OCI-LY7 (cell line): ENCODE results near the gene TAL1. TPM values are rescaled to one million over a fixed set of nuclear protein-coding genes. Genes with fewer than 3 reads are reported as not detected.

Experiments used
- BruUV-seq: library from RNA; stranded (reverse); fragments of 400-500 nt; replicated peaks from 2 replicates; lab custom pipeline; 2021; lab: Mats Ljungman, UMichigan
- CTCF ChIA-PET: fragments of 300-600 bp; sonication (Branson Sonifier 250); formaldehyde crosslinking; loops from one replicate; lab custom pipeline; 2022; ENCODE audit warnings: antibody characterized with exemption; ENCODE audit not compliant: unreplicated experiment; lab: Charles Lee
- POLR2A ChIA-PET: fragments of 300-600 bp; sonication (Branson Sonifier 250); formaldehyde crosslinking; loops from one replicate; lab custom pipeline; 2022; ENCODE audit warnings: antibody characterized with exemption; lab: Charles Lee
- DNase-seq: peaks from one replicate; pipeline ENCODE4 v3.0.0-alpha.2; 2015; ENCODE audit warnings: low spot score
- H2AFZ ChIP-seq: fragments of 200-600 bp; sonication (generic), shearing (Covaris generic); 2 replicates; pipeline ENCODE4 v1.6.1; 2014; ENCODE audit warnings: mild to moderate bottlenecking, antibody characterized with exemption, low read length, moderate library complexity
- H3K27ac ChIP-seq: fragments of 200-600 bp; sonication (generic); 2 replicates; pipeline ENCODE4 v1.5.1; 2014; ENCODE audit warnings: mixed run types, low read depth, mild to moderate bottlenecking, moderate library complexity, low read length, inconsistent platforms; ENCODE audit not compliant: poor library complexity, severe bottlenecking
- H3K36me3 ChIP-seq: fragments of 200-600 bp; sonication (generic); 2 replicates; pipeline ENCODE4 v1.6.1; 2014; ENCODE audit warnings: mild to moderate bottlenecking, antibody characterized with exemption, low read length, moderate library complexity, mixed read lengths; ENCODE audit not compliant: insufficient read depth
- H3K4me1 ChIP-seq: fragments of 200-600 bp; sonication (generic); 2 replicates; pipeline ENCODE4 v1.5.1; 2014; ENCODE audit warnings: mild to moderate bottlenecking, low read length; ENCODE audit not compliant: insufficient read depth, poor library complexity, severe bottlenecking
- H3K4me2 ChIP-seq: fragments of 200-600 bp; sonication (generic); 2 replicates; pipeline ENCODE4 v1.6.1; 2014; ENCODE audit warnings: mild to moderate bottlenecking, low read length
- H3K4me3 ChIP-seq: fragments of 200-600 bp; sonication (generic); 2 replicates; pipeline ENCODE4 v1.5.1; 2014; ENCODE audit warnings: mild to moderate bottlenecking, low read depth, low read length; ENCODE audit not compliant: poor library complexity, severe bottlenecking
- H3K79me2 ChIP-seq: fragments of 200-600 bp; sonication (generic); 2 replicates; pipeline ENCODE4 v1.6.1; 2016; ENCODE audit warnings: low read depth, mild to moderate bottlenecking, low read length, moderate library complexity, mixed read lengths; ENCODE audit not compliant: insufficient read depth
- H3K9me2 ChIP-seq: fragments of 200-600 bp; sonication (generic); 2 replicates; pipeline ENCODE4 v1.6.1; 2016; ENCODE audit warnings: mild to moderate bottlenecking, low read length, mixed read lengths; ENCODE audit not compliant: insufficient read depth
- H3K9me3 ChIP-seq: fragments of 200-600 bp; sonication (generic); 2 replicates; pipeline ENCODE4 v1.6.1; 2014; ENCODE audit warnings: mild to moderate bottlenecking, mixed run types, low read length, mixed read lengths
- H4K20me1 ChIP-seq: fragments of 200-600 bp; sonication (generic); 2 replicates; pipeline ENCODE4 v1.6.1; 2014; ENCODE audit warnings: mild to moderate bottlenecking, antibody characterized with exemption, low read length, moderate library complexity, mixed read lengths; ENCODE audit not compliant: insufficient read depth
- EZH2phosphoT487 ChIP-seq: fragments of 200-600 bp; sonication (generic); IDR thresholded peaks from 2 replicates; pipeline ENCODE4 v1.6.1; 2018; ENCODE audit warnings: low read depth, borderline replicate concordance, mild to moderate bottlenecking, mixed run types, antibody characterized with exemption, low read length, moderate library complexity, mixed read lengths
- intact Hi-C: fragments of 100-400 bp; cut with micrococcal nuclease; formaldehyde crosslinking; loops from one replicate; pipeline ENCODE4 v1.10.0; 2022; ENCODE audit not compliant: unreplicated experiment
- total RNA-seq, 2 experiments: library from RNA; depleted of rRNA in 1 of 2; stranded (reverse); fragments of >200 nt in 1 of 2; shearing (Covaris generic) in 1 of 2; gene quantifications; 2 replicates each; pipeline ENCODE4 v1.2.3, GENCODE V29; 2014 to 2022
- TF ChIP-seq, protein P1 (sequence below): fragments of 200-600 bp; sonication (generic); conservative IDR thresholded peaks from 2 replicates; pipeline ENCODE4 v1.5.1; 2014; ENCODE audit warnings: mild to moderate bottlenecking, antibody characterized with exemption, low read length, moderate library complexity, mixed read lengths

Gene TAL1
- total RNA-seq, 2 experiments from 2014 or later = not detected

DNA sequence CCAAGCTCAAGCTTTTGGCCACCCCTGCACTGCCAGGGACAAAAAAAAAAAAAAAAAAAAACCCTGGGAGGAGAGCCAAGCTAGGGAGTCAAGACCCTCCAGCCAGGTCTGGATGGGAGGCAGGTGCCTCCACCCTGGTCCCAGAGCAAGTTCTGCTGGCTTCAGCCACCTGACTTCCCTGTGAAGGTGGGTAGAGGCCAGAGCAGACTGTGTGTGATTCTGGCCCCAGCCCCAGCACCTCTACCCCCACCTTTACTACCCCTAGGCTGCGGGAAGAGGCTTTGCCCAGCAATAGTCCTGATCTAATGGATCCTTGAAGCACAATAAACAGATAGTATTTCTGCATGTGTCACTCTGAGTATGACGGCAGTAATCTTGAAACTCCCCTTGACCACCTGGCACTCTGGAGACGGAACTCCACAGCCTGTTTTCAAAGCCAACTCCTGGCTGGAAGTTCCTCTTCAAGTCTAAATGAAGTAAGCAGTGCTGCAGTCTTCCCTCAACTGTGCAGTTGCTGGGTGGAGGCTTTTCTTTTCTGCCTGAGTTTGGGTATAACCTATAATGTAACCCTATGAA is 51.9 kb downstream of the TAL1 start:
- H3K4me3 ChIP-seq = no peak overlapping the region
- no peak overlapping the region for H3K27ac ChIP-seq
- no peak overlapping the region for H2AFZ ChIP-seq
- no peaks in the 10 kb centered on the region for H3K4me1 ChIP-seq
- no peaks in the 10 kb centered on the region for H3K36me3 ChIP-seq
- TF ChIP-seq EZH2phosphoT487 = no peak
- TF ChIP-seq, protein P1, sequence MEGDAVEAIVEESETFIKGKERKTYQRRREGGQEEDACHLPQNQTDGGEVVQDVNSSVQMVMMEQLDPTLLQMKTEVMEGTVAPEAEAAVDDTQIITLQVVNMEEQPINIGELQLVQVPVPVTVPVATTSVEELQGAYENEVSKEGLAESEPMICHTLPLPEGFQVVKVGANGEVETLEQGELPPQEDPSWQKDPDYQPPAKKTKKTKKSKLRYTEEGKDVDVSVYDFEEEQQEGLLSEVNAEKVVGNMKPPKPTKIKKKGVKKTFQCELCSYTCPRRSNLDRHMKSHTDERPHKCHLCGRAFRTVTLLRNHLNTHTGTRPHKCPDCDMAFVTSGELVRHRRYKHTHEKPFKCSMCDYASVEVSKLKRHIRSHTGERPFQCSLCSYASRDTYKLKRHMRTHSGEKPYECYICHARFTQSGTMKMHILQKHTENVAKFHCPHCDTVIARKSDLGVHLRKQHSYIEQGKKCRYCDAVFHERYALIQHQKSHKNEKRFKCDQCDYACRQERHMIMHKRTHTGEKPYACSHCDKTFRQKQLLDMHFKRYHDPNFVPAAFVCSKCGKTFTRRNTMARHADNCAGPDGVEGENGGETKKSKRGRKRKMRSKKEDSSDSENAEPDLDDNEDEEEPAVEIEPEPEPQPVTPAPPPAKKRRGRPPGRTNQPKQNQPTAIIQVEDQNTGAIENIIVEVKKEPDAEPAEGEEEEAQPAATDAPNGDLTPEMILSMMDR = no peak
- no peak for DNase-seq
- no TSS peak for BruUV-seq
- H3K9me2 ChIP-seq = no peaks in the 10 kb centered on the region
- H3K4me2 ChIP-seq = no peak overlapping the region
- no peaks in the 10 kb centered on the region for H4K20me1 ChIP-seq
- CTCF ChIA-PET = interaction anchor here (1.0 kb wide), 1 partner anchor 546 kb away, joined by 5 read pairs; no protein-coding TSS in a partner anchor
- H3K9me3 ChIP-seq = no peaks in the 10 kb centered on the region
- POLR2A ChIA-PET = no interaction called here
- intact Hi-C loops = loop anchor here (5.0 kb wide), 1 partner anchor 257 kb away; the partner anchor contains the start of gene FOXD2
- H3K79me2 ChIP-seq = no peaks in the 10 kb centered on the region

DNA sequence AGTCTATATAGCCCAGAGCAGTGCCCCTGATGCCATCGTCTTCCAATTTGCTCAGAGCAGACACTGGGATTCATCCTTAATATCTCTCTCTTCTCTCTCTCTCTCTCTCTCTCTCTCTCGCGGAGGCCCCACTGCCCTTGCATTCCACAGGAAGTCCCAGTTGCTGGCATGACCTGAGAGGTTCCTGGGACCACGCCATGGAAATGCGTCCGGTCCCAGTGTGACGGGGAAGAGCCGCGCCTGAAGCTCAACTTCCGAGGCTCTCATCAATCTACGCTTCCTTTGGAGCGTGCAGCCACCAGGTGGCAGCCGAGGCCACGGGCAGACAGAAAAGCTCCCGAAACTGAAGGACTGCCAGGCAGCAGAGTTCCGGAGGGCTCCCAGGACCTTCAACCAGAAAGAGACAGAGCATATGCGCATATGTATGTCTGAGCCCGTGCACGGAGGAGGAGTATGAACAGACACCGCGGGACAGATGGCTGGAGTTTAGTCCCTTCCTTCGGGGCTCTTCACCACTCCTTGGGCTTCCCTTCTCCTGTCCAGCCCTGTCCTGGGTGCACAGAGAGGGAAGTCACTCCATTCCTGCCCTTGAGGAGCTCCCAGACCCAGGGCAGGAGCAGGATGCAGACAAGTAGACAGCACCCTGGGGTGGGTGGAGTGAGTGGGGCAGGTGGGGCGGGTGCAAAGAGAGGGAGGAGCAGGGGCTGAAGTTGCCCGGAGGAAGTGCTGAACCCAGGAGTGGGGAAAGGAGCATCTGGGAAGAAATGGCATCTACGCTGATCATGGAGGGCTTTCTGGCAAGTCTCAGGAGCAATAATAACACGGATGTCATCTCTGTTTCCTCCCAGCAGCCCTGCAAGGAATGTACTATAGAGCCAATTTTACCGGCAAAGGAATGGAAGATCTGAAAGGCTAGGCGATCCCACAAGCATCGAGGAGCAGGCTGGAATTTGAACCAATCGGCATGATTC is 52.7 kb downstream of the TAL1 start:
- Histone ChIP-seq H3K79me2 (no peaks in the 10 kb centered on the region), H3K4me3 (peak overlapping the region; percentile 23), H3K4me2 (peak overlapping the region; percentile 52), H3K27ac (no peak overlapping the region), H2AFZ (peak overlapping the region; percentile 24; the same call in 1 of the 2 replicates), H3K9me2 (no peaks in the 10 kb centered on the region), H4K20me1 (no peaks in the 10 kb centered on the region), H3K36me3 (no peaks in the 10 kb centered on the region), H3K4me1 (no peaks in the 10 kb centered on the region), H3K9me3 (no peaks in the 10 kb centered on the region)
- BruUV-seq = no TSS peak
- POLR2A ChIA-PET = no interaction called here
- intact Hi-C loops = loop anchor here (5.0 kb wide), 1 partner anchor 258 kb away; the partner anchor contains the start of gene FOXD2
- peak; percentile 75 for DNase-seq
- TF ChIP-seq EZH2phosphoT487 = no peak
- TF ChIP-seq, protein P1 = peak; percentile 83
- CTCF ChIA-PET = interaction anchor here (0.6 to 1.4 kb wide), 6 partner anchors 10 to 547 kb away, joined by 3 to 6 read pairs (median 5); no protein-coding TSS in a partner anchor
